Middle frontal gyrus (tissue), 1 donor: ENCODE measurements around the gene TSPAN12.
"Not testable (repeated sequence)": the region's sequence is repeated elsewhere in the genome, so short reads cannot be mapped to it uniquely, and the experiment has no call there.

Source experiments
- DNase-seq: peaks from one replicate; pipeline ENCODE4 v3.0.0-alpha.2; 2015; ENCODE audit warnings: low spot score; ENCODE audit errors: extremely low spot score

TSPAN12 gene

DNA sequence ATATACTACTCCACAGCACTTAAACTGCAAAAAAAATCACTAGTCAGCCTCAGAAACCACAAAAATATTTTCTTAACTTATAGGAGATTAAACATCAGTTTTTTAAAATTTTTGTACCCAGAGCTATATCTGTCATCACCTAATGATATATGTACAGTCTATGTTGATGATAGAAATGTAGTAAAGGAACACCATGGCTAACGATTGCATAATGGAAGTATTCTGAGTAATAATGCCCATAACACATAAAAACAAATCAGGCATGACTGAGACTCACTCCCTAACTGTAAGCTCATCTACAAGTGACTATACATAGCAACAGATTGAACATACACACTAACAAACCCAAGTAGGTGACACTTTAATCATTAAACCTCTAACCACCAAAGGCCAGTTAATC is 51.3 kb downstream of the TSPAN12 start:
- no peak for DNase-seq

DNA sequence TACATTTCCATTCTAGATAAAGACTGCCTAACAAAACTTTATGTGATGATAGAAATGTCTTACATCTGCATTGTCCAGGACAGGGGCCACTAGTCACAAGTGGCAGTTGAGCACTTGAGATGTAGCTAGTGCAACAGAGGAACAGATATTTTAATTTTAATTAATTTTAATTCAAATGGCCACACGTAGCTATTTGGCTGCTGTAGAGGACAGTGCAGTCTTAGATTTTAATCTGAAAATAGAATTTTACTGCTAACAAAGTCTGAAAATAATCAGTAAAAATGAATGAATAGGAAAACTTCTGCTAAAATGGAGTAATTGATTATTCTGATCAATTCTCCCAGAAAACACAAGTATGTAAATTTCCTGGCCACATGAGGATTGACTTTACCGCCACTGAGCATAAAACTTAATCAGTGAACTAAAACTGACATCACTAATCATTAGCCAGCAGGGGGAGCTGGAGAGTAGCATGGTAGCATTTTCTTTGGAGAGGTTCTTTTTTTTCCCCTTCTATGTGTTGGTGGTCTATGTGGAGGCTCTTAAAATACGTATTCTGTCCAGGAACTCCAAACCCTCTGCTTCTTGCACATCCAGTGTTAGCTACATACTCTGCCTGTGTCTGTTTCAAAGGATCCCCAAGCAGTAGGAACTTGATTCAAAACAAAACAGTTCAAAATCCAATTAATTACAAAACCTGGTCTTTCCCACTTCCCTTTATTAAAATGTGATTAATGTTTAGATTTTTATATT is 52.1 kb downstream of the TSPAN12 start:
- no peak for DNase-seq

DNA sequence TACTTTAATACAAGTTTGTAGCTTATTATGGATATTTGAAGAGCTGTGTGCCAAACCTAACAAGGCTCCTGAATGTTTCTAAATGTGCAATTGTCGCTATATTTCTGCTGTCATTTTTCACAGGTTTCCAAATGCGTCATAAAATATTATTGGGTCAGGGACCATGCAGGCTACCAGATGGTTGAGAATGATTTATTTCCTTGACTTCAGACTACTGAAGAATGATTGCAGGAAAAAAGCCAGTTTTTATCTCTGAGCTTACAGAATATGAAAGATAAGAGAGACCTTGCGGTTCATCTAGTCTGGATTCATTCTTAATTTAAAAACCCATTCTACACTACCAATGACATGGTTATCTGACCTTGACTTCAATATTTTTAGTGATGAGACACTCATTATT is 55.2 kb downstream of the TSPAN12 start:
- DNase-seq, result no peak

DNA sequence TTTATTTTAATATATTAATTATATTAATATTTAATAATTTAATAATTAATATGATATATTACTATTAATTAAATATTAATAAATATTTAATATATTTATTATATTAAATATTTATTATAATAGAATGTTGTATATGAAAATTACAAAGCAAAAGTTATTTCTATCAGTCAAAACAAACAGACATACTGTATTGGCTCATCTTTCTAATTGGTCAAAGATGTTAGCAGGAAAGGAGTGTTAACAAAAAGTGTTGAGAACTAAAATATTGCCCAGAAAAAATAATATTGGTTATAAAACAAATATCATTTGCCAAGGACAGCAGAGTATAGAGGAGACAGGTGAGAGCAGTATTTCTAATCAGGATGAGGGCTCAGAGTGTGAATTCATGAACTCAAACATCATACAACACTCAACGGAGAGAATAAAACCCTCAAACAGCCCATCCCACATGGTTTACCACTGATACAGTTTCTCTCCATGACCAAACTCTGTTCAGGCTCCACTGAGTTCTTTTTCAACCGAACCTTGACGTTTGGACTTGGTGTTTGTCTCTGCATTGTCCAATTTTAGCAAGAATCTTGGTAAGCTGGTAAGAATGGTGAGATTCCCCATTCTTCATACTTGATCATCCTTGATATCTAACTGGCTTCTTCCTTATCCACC is 58.0 kb downstream of the TSPAN12 start:
- DNase-seq, result no peak

DNA sequence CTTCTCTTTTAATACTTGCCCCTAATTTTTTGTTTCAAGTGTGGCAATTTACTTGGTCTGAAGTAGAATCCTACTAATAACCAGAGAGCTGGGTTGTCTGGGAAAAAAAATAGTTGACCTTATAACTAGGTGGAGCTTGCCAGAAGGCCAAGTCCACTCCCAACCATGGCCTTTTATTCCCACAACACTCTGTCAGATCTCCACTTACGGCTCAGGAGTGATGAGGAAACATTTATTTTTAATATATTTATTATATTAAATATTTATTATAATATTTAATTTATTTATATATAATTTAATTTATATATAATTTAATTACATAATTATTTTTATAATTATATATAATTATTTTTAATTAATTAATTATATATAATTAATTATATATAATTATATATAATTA is 58.8 kb downstream of the TSPAN12 start:
- no peak for DNase-seq

DNA sequence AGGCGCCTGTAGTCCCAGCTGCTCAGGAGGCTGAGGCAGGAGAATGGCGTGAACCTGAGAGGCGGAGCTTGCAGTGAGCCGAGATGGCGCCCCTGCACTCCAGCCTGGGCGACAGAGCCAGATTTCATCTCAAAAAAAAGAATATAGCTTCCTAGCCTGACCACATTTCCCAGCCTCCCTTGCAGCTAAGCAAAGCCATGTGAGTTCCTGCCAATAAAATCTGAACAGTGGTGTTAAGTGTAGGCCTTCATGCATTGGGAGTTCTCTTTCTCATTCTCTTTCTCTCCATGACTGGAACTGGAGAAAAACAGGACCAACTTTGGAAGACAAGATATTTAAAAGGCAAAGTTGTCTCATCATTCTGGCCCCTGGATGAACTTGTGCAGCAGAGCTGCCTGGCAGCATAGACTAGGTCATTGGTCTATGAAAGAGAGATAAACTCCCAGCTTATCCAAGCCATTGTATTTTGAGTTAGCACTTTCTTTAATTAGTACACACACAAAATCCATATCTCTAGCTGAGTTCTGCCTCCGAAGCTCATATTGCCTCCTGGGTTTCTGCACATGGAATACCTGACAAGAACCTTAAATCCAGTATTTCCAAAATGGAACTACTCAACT is 60.8 kb downstream of the TSPAN12 start:
- no peak for DNase-seq

DNA sequence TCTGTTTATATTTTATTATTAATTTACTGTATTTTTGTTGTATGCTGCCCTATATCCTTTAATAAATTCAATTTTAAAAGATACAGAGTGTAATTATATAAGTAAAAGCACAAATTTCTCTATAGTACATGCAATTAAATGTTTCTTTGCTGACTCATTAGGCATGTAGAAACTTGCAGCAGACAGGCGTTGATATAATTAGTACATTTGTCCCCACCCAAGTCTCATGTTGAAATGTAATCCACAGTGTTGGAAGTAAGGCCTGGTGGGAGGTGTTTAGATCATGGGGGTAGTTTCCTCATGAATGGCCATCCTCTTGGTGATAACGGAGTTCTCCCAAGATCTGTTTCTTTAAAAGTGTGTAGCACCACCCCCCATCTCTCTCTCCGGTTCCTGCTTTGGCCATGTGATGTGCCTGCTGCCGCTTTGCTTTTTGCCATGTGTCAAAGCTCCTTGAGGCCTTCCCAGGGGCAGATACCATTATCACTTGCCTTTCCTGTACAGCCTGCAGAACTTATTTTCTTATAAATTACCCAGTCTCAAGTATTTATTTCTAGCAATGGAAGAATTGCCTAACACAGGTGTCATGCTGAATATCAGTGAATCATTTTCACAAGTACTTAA is 63.7 kb downstream of the TSPAN12 start:
- no peak for DNase-seq

DNA sequence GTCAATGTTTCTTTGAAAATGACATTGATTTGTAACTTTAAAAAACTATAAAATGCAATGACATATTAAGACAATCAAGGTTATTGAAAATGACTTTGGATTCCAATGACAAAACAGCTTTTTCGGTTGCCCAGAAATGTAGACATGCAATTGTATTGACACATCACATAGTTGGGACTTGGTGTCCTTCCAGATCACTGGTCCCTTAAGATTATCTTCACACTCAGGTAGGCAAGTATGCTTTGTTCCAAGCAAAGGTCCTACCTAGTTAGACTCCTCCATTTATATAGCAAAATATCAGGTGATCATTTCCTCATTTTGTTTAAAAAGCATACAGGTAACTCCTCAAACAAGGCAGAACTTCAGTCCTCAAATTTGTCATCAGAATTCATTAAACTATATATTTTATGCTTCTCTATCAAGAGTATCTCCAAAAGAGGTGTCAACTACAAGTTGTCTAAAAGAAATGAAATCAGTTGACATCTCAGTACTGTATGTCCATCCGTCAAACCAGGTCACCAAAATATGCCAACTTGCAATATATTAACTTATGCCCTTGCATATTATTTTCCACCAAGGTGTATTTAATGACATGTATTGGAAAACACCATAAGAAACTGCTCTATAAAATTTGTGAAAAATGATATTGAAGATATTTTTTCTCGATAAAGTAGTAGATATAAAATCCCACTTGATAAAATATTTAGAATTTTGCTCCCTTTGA is 64.6 kb downstream of the TSPAN12 start:
- no peak for DNase-seq

DNA sequence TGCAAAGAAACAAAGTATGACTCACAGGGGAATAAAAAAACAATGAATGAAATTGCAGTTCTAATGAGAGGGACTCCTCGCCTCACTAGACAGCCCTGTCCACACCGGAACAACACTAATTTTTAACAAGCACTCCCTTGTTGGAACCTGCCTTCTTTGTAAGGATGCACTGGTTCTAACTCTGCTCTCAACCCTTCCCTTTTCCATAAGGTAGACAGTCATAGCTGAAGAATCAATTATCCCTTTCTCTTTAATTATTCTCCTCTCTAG is 65.1 kb downstream of the TSPAN12 start:
- DNase-seq, result no peak

DNA sequence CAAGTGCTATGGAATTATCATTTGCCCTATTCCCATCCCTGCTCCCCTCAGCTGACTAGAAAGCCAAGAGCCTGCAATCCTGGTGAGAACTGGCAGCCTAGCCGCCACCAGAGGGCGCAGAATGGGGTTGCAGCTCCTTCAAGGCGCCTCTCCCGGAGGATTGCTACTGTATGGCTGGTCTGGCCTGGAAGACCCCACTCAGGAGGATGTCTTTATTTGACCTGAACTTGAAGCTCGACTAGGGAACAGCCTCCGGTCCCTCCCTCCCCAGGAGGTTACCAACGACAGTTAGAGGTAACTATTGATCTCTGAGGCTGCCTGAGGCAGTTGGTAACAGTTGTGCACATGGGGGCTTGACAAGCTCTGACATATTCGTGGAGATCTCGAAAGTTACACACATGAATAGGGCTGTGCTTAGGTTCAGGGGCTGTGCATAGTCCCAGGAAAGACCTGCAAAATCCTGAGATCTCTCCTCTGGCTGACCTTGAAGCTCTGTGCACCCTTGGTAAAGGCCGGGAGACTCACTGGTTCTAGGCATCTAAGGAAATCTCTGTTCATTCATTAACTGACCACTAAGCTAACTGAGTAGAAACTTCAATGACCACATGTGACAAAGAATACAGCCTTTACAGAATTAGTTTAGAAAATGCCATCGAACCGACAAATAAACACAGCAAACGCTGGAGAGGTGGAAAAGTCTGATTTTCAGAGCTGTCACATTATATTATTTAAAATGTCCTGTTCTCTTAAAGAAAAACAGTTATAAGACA is 65.7 kb downstream of the TSPAN12 start:
- DNase-seq, result no peak

DNA sequence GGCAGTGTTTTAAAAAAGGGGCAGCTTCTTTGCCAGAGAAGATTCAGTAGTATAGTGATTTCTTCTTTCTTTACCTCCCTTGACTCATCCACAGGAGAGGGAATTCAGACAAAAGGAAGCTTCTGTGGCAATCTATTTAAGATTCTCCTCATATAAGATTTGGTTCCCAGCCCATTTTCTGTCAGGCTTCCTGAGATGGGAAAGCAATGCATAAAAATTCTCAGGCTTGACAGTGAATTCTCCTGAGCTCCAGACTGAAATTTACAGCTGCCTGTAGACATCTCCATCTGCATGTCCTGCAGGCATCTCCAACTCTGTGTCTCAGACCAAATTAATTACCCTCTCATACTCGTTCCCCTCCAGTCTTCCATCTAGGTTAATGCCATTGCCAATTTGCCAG is 72.8 kb downstream of the TSPAN12 start:
- DNase-seq, result no peak

DNA sequence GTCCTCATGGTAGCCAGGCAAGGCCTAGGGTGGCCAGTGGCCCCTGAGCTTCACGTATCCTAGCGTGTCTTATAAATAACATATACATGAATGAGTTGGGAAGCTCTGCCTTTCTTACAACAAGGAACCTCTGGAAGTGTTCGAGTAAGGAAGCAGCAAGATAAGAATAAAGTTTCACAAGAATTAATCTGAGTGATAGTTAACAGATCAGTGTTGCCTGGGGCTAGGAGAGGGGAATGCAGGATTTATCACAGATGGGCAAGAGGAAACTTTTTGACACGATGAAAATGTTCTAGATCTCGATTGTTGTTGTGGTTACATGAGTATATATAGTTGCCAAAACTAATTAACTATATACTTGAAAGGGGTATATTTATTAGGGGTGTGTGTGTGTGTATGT is 74.2 kb downstream of the TSPAN12 start:
- no peak for DNase-seq

DNA sequence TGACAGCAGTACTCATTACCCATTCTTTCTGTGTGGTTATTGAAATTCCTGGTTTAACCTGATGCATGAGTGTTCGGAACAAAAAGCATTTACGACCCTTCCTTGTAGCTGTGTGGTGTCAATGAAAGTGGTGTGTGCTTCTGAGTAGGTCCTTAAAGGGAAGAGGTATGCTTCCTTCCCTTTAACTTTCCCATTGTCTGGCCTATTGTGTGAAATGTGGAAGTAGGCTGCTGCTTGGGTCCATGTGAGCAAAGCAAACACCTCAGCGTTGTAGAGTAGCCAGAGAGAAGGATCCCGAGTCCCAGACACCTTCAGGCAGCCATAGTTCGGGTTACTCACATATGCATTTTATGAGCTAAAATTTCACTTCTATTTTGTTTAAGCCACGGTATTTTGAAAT is 74.7 kb downstream of the TSPAN12 start:
- no peak for DNase-seq

DNA sequence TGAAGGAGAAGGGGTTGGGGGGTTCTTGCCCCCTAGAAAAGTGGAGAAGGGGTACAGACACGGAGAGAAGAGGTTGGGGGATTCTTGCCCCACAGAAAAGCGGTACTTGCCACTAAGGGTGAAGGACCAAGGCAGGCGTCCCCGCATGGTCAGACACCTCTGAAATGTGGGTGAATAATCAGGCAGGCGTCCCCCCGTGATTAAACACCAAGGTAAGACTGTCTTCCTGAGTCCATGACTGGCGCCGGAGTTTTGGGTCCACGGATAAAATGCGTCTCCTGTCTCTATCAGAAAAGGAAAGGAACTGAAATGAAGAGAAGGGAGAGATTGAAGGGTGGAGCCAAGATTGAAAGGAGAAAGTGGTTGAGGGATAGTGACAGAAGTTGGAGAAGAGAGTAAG is 76.0 kb downstream of the TSPAN12 start:
- DNase-seq, result not testable (repeated sequence)

DNA sequence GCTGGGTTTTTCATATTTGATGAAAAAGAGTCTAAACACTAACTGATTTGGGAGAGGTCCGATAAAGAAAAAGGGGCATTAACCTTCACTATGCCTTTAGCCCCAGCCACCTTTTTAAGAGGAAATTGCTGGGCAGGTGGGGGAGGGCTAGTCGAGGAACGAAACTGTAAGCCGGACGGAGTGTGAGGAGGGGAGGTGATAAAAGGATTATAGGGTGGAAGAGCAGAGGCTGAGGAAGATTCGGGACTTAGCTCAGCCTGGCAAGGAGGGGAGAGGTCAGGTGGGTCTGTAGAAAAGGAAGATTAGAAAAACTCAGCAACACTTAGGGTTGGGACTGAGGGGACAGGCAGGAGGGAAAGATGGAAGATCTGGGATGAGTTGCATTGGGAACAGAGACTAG is 77.0 kb downstream of the TSPAN12 start:
- no peak for DNase-seq

DNA sequence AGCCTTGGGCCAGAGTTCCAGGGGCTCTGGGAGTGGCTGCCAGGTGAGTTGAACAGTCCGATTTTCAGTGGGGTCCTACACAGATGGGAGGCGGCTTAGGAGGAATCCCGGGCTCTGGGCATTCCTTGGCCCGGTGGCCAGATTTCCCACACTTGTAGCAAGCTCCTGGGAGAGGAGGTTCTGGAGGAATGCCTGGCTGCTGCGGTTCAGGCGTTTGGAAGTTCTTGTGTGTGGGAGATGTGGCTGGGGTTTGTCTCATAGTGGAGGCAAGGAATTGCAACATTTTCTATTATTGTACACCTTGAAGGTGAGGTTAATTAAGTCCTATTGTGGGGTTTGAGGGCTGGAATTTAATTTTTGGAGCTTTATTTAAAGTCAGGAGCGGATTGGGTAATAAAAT is 77.5 kb downstream of the TSPAN12 start:
- DNase-seq, result not testable (repeated sequence)

DNA sequence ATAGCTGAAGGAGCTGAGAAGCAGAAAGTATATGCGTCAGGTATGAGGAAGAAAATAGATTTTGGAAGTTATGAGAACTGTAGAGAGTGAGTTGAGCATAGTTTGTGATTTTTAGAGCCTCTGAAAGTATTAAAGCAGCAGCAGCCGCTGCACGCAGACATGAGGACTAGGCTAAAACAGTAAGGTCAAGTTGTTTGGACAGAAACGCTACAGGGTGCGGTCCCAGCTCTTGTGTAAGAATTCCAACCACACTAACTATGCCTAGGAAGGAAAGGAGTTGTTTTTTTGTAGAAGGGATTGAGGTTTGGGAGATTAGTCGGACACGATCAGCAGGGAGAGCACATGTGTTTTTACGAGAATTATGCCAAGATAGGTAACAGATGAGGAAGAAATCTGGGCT is 78.9 kb downstream of the TSPAN12 start:
- not testable (repeated sequence) for DNase-seq

DNA sequence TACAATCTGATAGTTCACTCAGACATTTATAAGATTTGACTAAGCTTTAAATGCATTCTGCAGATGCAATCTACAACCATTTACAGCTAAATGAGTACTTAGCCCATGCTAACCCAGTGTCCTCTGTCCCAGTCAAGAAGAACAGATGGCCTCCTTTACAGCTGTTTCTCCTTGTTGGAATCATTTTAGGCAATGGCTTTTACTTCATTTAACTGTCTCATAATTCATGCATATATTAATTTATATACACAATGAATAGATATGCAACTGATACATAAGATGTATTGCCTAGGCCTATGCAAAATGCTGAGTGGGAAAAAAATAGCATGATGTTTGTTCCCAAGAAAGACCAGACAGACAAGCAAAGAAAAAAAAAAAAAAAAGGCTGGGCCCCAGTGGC is 82.2 kb downstream of the TSPAN12 start:
- DNase-seq, result no peak

DNA sequence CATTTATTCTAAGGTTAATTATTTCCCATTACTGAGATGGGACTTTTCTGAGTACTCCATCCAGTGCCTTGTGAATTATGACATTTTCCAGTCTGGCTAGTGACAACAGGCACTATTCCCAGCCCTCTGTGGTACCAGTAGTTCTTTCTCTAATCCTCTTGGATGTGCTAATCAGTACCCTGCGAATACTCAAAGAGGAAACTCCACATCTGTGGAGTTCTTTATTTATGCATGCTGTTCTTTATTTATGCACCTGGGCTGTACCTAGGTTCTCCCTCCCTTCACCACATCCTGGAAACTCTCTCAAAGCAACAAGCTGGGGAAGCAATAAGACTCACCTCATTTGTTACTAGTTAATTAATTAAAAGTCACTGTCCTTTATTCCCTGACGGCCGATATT is 83.5 kb downstream of the TSPAN12 start:
- no peak for DNase-seq

DNA sequence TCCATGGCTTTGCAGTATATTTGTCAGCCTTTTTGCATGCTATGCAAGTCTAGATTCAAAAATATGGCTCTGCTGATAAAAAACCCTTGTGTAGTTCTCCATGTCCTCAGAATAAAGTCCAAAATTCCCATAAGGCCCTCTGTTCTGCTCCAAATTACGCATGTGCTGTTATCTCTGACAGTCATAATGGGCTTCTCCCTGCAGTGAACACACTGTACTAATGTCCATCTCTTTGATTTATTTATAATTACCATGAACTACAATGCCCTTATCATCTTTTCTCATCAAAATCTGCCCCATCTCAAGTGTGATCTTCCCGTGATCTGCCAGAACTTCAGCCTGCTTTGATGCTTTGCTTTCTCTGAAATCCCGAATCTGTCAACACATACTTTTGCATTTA is 87.7 kb downstream of the TSPAN12 start:
- DNase-seq, result no peak

DNA sequence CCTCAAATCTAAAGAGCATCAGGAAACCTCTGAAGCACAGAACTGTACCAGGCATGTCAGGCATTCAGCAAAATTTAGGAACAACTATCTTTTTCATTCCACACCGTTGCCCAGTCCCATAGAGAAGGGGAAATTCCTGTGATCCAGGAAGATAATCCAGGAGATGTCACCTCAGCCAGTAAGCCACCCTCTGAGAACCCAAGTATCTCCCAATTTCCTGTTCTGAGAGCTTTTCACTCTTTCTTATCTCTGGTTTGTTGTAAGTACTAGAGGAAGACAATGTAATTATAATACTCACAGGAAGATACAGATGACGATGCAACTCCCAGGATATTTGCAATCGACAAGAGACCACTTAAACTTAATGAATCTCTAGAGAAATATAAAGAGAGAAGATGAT is 97.1 kb downstream of the TSPAN12 start:
- no peak for DNase-seq
